ENCODE data around the gene ENPP3. TPM values are rescaled to one million over a fixed set of nuclear protein-coding genes. Genes with fewer than 3 reads are reported as not detected.

The ENPP3 gene
- total RNA-seq, 3 donors from 2014 or later = 0.35 to 0.54 TPM; not detected in 1

DNA sequence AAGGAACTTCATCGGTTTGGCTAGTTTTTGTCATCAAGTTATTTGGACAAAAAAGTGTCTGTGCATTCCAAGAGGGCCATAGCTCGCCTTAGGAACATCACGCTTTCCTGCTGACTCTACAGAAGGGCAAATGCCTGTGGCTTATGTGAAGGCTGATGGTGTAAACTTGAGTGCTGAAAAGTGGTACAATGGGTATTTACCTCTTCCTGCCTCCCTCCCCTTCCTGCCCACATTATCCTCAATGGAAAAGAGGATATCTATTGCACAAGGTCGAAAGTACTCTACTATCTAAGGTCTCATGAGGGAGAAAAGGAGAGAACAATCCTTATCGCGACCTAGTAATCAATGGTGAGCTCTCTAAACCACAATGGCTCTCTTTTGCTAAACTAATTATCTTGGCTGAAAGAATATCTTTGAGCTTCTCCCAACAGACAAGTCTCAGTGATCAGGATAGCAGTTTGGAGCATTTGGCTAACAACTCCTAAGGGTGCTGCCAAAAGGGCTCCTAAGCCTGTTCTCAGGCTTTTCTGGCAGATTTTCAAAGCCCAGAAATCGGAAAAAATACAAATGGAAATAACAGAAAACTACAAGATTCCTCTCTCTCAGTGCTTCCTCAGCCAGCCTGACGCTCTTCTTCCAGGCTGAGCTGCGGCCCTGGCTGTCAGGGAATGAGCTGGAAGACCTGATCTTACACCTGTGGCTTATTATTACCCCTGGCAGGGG lies 128.1 kb downstream of the ENPP3 start:
- Mint-ChIP-seq H3K4me1 (ENCODE audit: low read depth) (no peaks in the 10 kb centered on the region), H3K27me3 (ENCODE audit: low read depth) (peaks cover 15% of the 10 kb centered on the region), H3K9me3 (no peaks in the 10 kb centered on the region), H3K4me3 (no peak overlapping the region), H3K36me3 (ENCODE audit: insufficient read depth) (no peaks in the 10 kb centered on the region)
- no peak for ATAC-seq
- no peak for DNase-seq

DNA sequence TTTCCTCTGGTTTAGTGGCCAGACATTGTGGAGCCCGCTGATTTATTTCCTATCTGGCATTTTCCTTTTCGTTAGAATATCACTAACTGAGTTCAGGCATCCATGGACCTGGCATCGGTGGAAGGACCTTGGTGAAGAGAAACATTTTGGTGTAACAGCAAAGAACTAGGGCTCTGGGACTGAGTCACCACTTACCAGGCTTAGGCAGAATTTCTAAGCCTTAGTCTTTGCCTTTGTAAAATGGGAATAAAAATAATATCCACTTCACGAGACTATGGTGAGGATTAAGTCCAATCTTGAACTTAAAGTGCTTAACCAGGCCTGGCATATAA lies 128.7 kb downstream of the ENPP3 start:
- no peaks in the 10 kb centered on the region for H3K36me3 Mint-ChIP-seq (ENCODE audit: insufficient read depth)
- peaks cover 18% of the 10 kb centered on the region for H3K27me3 Mint-ChIP-seq (ENCODE audit: low read depth)
- no peak overlapping the region for H3K4me3 Mint-ChIP-seq
- no peaks in the 10 kb centered on the region for H3K4me1 Mint-ChIP-seq (ENCODE audit: low read depth)
- DNase-seq (no peak), ATAC-seq (no peak)
- no peaks in the 10 kb centered on the region for H3K9me3 Mint-ChIP-seq

DNA sequence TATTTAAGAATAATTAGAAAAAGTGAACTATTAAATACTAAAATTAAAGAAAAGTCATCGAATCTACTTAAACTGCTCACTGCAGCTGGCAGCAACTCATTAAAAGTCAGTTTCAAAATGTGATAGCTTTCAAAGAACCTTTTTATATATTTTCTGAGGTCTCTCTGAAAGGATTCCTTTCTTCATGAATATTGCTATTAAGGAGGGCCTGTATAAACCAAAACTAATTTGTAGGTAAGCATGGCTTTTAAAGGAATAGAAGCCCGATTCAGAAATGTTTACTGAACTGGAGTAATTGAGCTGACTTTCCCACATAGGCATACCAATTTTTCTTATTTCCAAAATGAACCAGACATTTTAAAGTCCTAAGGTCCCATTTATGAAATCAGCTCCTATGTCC lies 129.5 kb downstream of the ENPP3 start:
- DNase-seq (no peak), ATAC-seq (no peak)
- Mint-ChIP-seq H3K9me3 (no peaks in the 10 kb centered on the region), H3K27me3 (ENCODE audit: low read depth) (peaks cover 18% of the 10 kb centered on the region), H3K4me3 (no peak overlapping the region), H3K4me1 (ENCODE audit: low read depth) (no peaks in the 10 kb centered on the region), H3K36me3 (ENCODE audit: insufficient read depth) (no peaks in the 10 kb centered on the region)

DNA sequence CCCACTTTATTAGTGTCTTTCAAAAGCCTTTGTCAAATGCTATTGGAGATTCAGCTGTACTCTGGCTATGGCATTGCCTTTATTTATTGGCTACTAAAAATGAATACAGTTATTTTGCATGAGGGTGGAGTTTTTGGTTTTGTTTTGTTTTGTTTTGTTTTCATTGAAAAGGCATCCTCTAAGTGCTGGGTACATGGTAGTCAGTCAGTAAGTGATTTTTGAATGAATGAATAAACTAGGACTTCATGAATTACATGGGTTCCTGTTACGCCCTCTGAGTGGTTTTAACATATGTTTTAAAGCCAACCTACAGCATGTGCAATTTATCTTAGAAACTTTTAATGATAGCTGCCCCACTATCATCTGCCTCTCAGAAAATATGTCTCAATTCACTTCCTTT lies 131.9 kb downstream of the ENPP3 start:
- no peak for DNase-seq
- Mint-ChIP-seq H3K36me3 (ENCODE audit: insufficient read depth) (no peaks in the 10 kb centered on the region), H3K4me3 (no peak overlapping the region), H3K27me3 (ENCODE audit: low read depth) (peaks cover 18% of the 10 kb centered on the region), H3K9me3 (no peaks in the 10 kb centered on the region), H3K4me1 (ENCODE audit: low read depth) (no peaks in the 10 kb centered on the region)
- no peak for ATAC-seq

DNA sequence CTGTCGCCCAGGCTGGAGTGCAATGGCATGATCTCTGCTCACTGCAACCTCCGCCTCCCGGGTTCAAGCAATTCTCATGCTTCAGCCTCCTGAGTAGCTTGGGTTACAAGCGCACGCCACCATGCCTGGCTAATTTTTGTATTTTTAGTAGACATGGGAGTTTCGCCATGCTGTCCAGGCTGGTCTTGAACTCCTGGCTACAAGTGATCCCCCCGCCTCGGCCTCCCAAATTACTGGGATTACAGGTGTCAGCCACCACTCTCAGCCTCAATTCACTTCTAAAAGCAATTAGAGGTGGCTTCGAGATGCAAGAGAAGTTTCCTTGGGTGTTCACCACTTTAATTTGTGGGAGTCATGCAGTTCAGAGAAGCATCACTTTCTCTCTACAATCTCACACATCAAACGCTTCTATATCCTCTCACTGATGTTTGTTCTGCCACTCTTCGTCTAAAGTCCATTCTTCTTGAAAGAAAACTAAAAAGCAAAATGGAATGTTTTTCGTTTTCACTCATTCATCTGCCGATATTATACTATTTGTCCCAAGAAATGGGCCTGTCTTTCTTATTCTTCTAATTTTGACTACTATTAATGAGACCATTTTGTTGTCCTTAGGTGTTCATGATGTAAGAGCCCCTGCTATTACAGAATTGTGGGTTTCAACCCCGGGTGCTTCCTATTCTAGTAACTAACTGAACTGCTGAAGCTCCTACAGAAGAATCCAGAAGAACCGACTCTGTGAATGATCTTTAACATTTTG lies 132.5 kb downstream of the ENPP3 start:
- no peak overlapping the region for H3K4me3 Mint-ChIP-seq
- ATAC-seq = no peak

DNA sequence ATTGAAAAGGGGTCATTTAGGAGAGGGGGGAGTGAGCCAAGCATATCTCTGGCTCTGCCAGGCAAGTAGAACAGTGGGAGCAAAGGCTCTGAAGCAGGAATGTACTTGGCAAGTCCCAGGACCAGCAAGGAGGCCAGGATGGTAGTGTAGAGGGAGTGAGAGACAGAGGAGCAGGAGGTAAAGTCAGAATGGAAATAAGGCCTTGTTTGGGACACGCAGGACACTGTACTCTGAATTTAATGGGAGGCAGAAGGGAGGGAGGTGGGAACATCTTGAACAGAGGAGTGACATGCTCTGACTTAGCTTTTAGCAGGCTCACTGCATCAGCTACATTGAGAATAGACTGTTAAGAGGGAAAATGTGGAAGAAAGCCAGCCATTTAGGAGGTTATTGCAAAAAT lies 133.7 kb downstream of the ENPP3 start:
- DNase-seq = no peak
- H3K9me3 Mint-ChIP-seq = no peaks in the 10 kb centered on the region
- no peak overlapping the region for H3K4me3 Mint-ChIP-seq
- no peaks in the 10 kb centered on the region for H3K4me1 Mint-ChIP-seq (ENCODE audit: low read depth)
- ATAC-seq = no peak
- H3K27me3 Mint-ChIP-seq (ENCODE audit: low read depth) = peaks cover 18% of the 10 kb centered on the region
- no peaks in the 10 kb centered on the region for H3K36me3 Mint-ChIP-seq (ENCODE audit: insufficient read depth)

More for the DNA sequence above, 132.5 kb downstream of the ENPP3 start:
- H3K4me1 Mint-ChIP-seq (ENCODE audit: low read depth) = no peaks in the 10 kb centered on the region
- H3K9me3 Mint-ChIP-seq = no peaks in the 10 kb centered on the region
- DNase-seq = no peak
- H3K36me3 Mint-ChIP-seq (ENCODE audit: insufficient read depth) = no peaks in the 10 kb centered on the region
- H3K27me3 Mint-ChIP-seq (ENCODE audit: low read depth) = peaks cover 19% of the 10 kb centered on the region

DNA sequence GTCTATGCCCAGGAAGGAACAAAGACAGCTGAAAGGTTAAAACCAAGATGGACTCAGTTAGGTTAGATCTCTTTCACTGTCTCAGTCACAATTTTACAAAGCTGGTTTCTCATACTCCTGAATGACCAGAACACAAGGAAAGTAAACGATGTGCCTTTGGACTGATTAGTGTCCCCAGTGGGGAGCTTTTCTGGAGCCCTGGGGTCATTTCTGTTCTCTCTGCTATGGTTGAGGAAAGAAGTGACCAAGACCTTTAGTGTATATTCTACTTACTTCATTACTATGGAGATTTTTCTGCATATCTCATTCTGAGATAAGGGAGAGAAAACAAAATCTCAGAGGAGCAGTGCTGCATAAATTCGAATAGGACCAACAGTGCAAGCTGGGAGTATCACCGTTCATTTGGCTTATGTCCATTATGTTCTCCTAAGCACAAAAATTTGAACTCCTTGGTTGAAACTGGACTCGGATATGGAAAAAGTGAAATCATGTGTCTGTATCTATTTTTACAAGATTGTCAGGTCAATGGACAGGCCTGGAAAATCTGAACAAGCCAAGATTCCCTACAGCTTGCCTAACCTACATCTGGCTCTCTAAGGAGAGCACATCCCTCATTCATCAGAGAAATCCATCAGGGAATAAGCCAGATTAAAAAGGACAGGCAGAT lies 136.3 kb downstream of the ENPP3 start:
- Mint-ChIP-seq H3K9me3 (no peaks in the 10 kb centered on the region), H3K4me3 (no peak overlapping the region), H3K4me1 (ENCODE audit: low read depth) (no peaks in the 10 kb centered on the region), H3K36me3 (ENCODE audit: insufficient read depth) (no peaks in the 10 kb centered on the region), H3K27me3 (ENCODE audit: low read depth) (peaks cover 17% of the 10 kb centered on the region)
- no peak for DNase-seq
- no peak for ATAC-seq

DNA sequence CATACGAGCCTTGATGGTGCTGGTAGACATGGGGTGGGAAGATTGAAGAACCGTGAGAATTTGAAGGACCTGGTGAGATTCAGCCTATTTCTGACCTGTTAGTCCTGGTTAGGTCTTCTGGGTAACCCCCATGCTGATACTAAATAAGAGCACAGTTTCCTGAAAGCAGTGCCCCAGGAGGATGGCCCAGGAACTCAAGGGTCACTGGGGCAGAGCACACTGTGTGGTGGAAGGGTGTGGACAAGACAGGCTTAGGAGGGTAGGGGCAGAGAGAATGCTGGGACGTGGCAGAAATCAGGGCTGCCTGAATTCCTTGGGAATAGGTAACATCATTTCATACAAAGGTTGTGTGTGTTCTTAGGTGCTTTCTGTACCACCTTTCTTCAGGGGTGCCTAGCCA lies 138.8 kb downstream of the ENPP3 start:
- Mint-ChIP-seq H3K27me3 (ENCODE audit: low read depth) (peaks cover 7% of the 10 kb centered on the region), H3K36me3 (ENCODE audit: insufficient read depth) (no peaks in the 10 kb centered on the region), H3K4me3 (no peak overlapping the region), H3K9me3 (no peaks in the 10 kb centered on the region), H3K4me1 (ENCODE audit: low read depth) (no peaks in the 10 kb centered on the region)
- ATAC-seq = no peak
- no peak for DNase-seq

DNA sequence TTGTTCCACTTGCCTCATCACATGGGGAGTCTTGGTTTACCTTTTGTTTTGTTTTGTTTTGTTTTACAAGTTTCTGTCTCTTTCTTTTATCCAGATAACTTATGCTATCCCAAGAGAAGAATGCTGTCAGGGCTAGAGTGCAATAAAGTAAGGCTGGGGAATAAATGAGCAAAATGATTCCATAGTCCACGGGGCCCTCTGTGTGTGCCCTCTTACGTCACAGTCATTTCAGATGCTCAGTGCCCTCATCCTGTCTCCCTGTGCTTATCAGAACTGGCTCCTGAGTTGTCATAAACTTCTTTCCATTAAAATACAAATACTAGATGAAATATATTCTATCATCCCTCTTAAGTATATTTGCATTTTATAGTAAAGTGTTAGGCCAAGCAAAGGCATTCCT lies 139.9 kb downstream of the ENPP3 start:
- ATAC-seq = no peak
- H3K4me1 Mint-ChIP-seq (ENCODE audit: low read depth) = no peaks in the 10 kb centered on the region
- DNase-seq = no peak
- no peaks in the 10 kb centered on the region for H3K36me3 Mint-ChIP-seq (ENCODE audit: insufficient read depth)
- no peak overlapping the region for H3K4me3 Mint-ChIP-seq
- H3K27me3 Mint-ChIP-seq (ENCODE audit: low read depth) = peaks cover 10% of the 10 kb centered on the region
- H3K9me3 Mint-ChIP-seq = no peaks in the 10 kb centered on the region

DNA sequence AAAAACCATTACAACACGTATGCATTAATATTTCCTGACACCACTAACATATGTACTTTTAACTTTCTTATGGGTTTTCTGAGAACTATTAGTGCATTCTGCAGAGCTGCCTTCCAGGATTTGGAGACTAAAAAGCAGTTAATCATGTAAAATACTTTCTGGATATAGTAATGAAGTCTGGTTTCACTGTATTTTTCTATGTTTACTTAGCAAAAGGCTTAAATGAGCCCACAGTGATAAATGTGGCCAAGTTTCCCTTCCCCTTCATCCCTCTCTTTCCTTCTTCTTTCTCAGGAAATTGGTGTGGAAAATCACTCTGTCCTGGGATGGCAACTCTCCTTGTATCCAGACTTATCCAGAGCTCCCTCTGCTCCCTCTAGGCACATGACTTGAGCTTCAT lies 141.1 kb downstream of the ENPP3 start:
- DNase-seq (no peak), ATAC-seq (no peak)
- Mint-ChIP-seq H3K9me3 (no peaks in the 10 kb centered on the region), H3K36me3 (ENCODE audit: insufficient read depth) (no peaks in the 10 kb centered on the region), H3K27me3 (ENCODE audit: low read depth) (peaks cover 12% of the 10 kb centered on the region), H3K4me1 (ENCODE audit: low read depth) (no peaks in the 10 kb centered on the region), H3K4me3 (no peak overlapping the region)

DNA sequence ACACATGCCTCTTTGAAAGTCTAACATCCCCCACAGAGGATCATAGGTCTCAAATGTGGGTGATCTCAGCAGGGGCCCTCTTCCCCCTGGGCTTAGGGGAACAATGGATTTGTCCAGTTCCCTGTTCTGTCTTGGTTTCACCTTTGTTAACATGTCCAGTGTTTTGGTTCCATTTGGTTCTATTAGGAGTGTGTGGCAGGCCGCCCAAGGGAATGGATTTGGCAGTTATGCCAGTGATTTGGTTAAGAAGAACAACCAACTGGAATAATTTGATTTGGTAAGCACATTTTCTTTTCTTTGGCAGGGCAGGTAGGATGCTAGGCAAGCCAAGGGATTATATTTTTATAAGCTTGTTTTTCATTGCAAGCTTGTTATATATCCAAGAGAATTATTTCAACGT lies 142.2 kb downstream of the ENPP3 start:
- DNase-seq (no peak), ATAC-seq (no peak)
- Mint-ChIP-seq H3K9me3 (no peaks in the 10 kb centered on the region), H3K4me1 (ENCODE audit: low read depth) (no peaks in the 10 kb centered on the region), H3K27me3 (ENCODE audit: low read depth) (peaks cover 12% of the 10 kb centered on the region), H3K4me3 (no peak overlapping the region), H3K36me3 (ENCODE audit: insufficient read depth) (no peaks in the 10 kb centered on the region)

DNA sequence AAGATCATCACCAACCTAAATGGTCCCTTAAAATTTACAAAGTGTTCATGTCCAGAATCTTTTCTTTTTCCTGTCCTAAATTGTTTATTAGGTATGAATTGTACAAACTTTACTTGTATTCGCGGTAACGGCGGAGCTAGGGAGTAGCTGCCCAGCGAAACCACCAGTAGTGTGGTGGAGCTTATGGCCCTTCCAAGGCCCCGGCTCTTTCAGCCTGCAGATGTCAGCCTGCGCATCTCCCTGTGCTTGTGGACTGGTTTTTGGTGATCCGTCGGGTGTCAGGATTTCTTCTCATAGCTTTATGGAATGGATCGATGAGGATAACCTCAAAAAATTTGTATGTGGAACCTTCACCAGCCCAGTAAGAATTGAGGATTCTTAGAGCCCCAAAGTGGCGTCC lies 143.5 kb downstream of the ENPP3 start:
- Mint-ChIP-seq H3K27me3 (ENCODE audit: low read depth) (peaks cover 10% of the 10 kb centered on the region), H3K36me3 (ENCODE audit: insufficient read depth) (no peaks in the 10 kb centered on the region), H3K9me3 (no peaks in the 10 kb centered on the region), H3K4me3 (no peak overlapping the region), H3K4me1 (ENCODE audit: low read depth) (no peaks in the 10 kb centered on the region)
- DNase-seq (no peak), ATAC-seq (no peak)

DNA sequence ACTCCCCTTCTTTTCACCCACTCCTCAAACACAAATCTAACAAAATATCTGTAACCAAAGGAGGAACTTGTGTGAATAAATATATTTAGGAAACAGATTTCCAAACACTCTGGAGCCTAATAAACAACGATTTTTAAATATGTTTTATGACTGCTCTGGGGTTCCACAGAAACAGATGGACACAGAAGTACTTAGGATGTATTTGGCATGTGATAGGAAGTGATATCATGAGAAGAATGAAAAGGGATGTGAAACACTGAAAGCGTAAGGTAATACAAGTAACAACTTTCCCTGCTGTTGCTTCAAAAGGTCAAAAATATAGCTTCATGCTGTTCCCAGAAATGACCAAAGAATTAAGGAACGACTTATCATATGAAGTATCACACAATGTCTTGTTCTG lies 144.6 kb downstream of the ENPP3 start:
- no peak overlapping the region for H3K4me3 Mint-ChIP-seq
- no peaks in the 10 kb centered on the region for H3K4me1 Mint-ChIP-seq (ENCODE audit: low read depth)
- no peaks in the 10 kb centered on the region for H3K9me3 Mint-ChIP-seq
- DNase-seq (no peak), ATAC-seq (no peak)
- H3K27me3 Mint-ChIP-seq (ENCODE audit: low read depth) = peaks cover 10% of the 10 kb centered on the region
- no peaks in the 10 kb centered on the region for H3K36me3 Mint-ChIP-seq (ENCODE audit: insufficient read depth)

DNA sequence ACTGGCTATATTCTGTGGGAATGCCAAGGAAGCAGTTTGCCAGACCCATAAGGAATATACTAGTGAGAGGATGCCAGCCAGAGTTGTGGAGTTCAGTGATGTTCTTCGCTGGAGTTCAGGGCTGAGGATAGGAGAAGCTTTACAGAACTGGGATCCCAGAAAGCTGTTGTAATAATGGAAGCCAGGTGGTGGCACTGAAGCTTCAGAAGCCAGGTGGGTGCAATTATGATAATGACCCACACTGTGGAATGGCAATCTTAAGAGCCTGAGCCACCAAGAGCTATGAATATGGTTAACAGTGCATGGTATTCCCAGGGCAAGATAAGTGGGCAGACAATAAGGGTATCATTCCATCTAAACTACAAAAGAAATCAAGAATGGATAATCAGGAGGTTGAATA lies 145.7 kb downstream of the ENPP3 start:
- Mint-ChIP-seq H3K9me3 (no peaks in the 10 kb centered on the region), H3K36me3 (ENCODE audit: insufficient read depth) (no peaks in the 10 kb centered on the region), H3K4me1 (ENCODE audit: low read depth) (no peaks in the 10 kb centered on the region), H3K4me3 (no peak overlapping the region), H3K27me3 (ENCODE audit: low read depth) (peaks cover 10% of the 10 kb centered on the region)
- no peak for ATAC-seq
- DNase-seq = no peak

DNA sequence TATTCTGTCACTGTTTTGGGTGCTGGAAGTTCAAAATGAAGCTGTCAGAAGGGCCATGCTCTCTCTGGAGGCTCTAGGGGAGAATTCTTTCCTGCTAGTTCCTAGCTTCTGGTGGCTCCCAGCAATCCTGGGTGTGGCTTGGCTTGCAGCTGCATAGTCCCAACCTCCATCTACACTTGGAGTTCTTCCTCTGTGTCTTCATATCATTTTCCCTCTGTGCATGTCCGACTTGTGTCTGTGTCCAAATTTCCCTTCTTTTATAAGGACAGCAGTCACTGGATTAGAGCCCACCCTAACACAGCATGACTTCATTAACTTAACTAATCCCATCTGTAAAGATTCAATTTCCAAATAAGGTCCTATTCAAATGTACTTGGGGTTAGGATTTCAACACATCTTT lies 147.5 kb downstream of the ENPP3 start:
- Mint-ChIP-seq H3K4me3 (no peak overlapping the region), H3K27me3 (ENCODE audit: low read depth) (peaks cover 10% of the 10 kb centered on the region), H3K4me1 (ENCODE audit: low read depth) (peaks cover 5% of the 10 kb centered on the region), H3K9me3 (no peaks in the 10 kb centered on the region), H3K36me3 (ENCODE audit: insufficient read depth) (no peaks in the 10 kb centered on the region)
- DNase-seq (no peak), ATAC-seq (no peak)

Measured in activated T-cell treated with anti-CD3 and anti-CD28 coated beads, Interleukin-2, amount 50 U/mL, for 4 hours (primary cell).